Fibroblast of lung (primary cell): Measurements from ENCODE around the gene NCOA1.

Experiments used
- EZH2 ChIP-seq: IDR thresholded peaks from 2 replicates; pipeline ENCODE4 v1.5.1; 2012; ENCODE audit warnings: low read length, control low read depth, mild to moderate bottlenecking; ENCODE audit errors: missing control alignments
- TF ChIP-seq, protein P1 (sequence below), 2 donors: IDR thresholded peaks in 1 of 2; conservative IDR thresholded peaks in 1 of 2; 1 replicate in 1 of 2; 2 replicates in 1 of 2; pipeline ENCODE4 v1.5.1; 2011 to 2012; ENCODE audit warnings: low read length in 2 of 2, control low read depth in 1 of 2, inconsistent platforms in 1 of 2, low read depth in 1 of 2, mild to moderate bottlenecking in 1 of 2

GRCh38 chr2:24768013-24768412 is 277.0 kb downstream of the NCOA1 start:
- TF ChIP-seq, protein P1, sequence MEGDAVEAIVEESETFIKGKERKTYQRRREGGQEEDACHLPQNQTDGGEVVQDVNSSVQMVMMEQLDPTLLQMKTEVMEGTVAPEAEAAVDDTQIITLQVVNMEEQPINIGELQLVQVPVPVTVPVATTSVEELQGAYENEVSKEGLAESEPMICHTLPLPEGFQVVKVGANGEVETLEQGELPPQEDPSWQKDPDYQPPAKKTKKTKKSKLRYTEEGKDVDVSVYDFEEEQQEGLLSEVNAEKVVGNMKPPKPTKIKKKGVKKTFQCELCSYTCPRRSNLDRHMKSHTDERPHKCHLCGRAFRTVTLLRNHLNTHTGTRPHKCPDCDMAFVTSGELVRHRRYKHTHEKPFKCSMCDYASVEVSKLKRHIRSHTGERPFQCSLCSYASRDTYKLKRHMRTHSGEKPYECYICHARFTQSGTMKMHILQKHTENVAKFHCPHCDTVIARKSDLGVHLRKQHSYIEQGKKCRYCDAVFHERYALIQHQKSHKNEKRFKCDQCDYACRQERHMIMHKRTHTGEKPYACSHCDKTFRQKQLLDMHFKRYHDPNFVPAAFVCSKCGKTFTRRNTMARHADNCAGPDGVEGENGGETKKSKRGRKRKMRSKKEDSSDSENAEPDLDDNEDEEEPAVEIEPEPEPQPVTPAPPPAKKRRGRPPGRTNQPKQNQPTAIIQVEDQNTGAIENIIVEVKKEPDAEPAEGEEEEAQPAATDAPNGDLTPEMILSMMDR (conservative IDR thresholded peaks at IDR 0.05 in 1 of 2, IDR thresholded peaks at IDR 0.05 in 1 of 2; ENCODE audit: low read depth in 1 of 2, low read length in 2 of 2): no peak
- no peak for TF ChIP-seq EZH2
